Aorta (tissue), 5 donors: ENCODE data around the gene CFAP46. TPM values are rescaled to one million over a fixed set of nuclear protein-coding genes. Genes with fewer than 3 reads are reported as not detected.

ENCODE experiments used
- ATAC-seq: fragments of 200-7000 bp; cut with Tn5 transposase; one replicate; pipeline ENCODE4 v1.9.1; 2022; ENCODE audit warnings: moderate library complexity; ENCODE audit not compliant: low FRiP score
- DNase-seq, 2 donors: peaks; one replicate each; pipeline ENCODE4 v3.0.0-alpha.2; 2020
- H3K27ac ChIP-seq, 2 donors: one replicate each; pipeline ENCODE4 v1.5.1; 2013; ENCODE audit warnings: low read length in 2 of 2, mild to moderate bottlenecking in 2 of 2, moderate library complexity in 2 of 2, control low read depth in 1 of 2, inconsistent platforms in 1 of 2, low read depth in 1 of 2
- H3K27me3 ChIP-seq, 2 donors: one replicate each; pipeline ENCODE4 v1.6.1; 2013; ENCODE audit warnings: control low read depth in 1 of 2, low read length in 1 of 2, mild to moderate bottlenecking in 1 of 2, moderate library complexity in 1 of 2; ENCODE audit not compliant: insufficient read depth in 2 of 2, control insufficient read depth in 1 of 2
- H3K36me3 ChIP-seq, 2 donors: one replicate each; pipeline ENCODE4 v1.6.1; 2013; ENCODE audit warnings: control low read depth in 1 of 2, low read length in 1 of 2, mild to moderate bottlenecking in 1 of 2; ENCODE audit not compliant: insufficient read depth in 2 of 2, control insufficient read depth in 1 of 2
- H3K4me1 ChIP-seq, 2 donors: one replicate each; pipeline ENCODE4 v1.6.1; 2013; ENCODE audit warnings: low read length in 2 of 2, control low read depth in 1 of 2, mild to moderate bottlenecking in 1 of 2, moderate library complexity in 1 of 2; ENCODE audit not compliant: insufficient read depth in 2 of 2, control insufficient read depth in 1 of 2
- H3K4me3 ChIP-seq, 2 donors: one replicate each; pipeline ENCODE4 v1.5.1; 2013; ENCODE audit warnings: low read length in 2 of 2, control low read depth in 1 of 2, mild to moderate bottlenecking in 1 of 2
- H3K9me3 ChIP-seq: one replicate; pipeline ENCODE4 v1.6.1; 2013; ENCODE audit warnings: mild to moderate bottlenecking, low read length; ENCODE audit not compliant: control insufficient read depth
- WGBS, 2 donors: extraction: QIAGEN DNeasy Blood & Tissue Kit; methylation state at CpG; one replicate each; pipeline ENCODE4 v1.1.7; 2013; 5-methylcytosine and 5-hydroxymethylcytosine counted together
- intact Hi-C, 2 donors: fragments of 100-400 bp; cut with DNase I; formaldehyde crosslinking; loops; one replicate each; pipeline versions ENCODE4 v1.14.2 to v1.15.0; 2022
- polyA plus RNA-seq, 2 donors: library from polyadenylated mRNA; stranded (reverse); fragments of 200-250 nt; gene quantifications; one replicate each; pipeline ENCODE4 v1.2.3, GENCODE V29; 2013
- total RNA-seq, 2 donors: library from RNA; stranded (reverse); fragmentation: NEBNext Ultra II Directional; extraction: Animal tissue kit (Norgen Biotek cat#: 25700); gene quantifications; one replicate each; pipeline ENCODE4 v1.2.1, GENCODE V29; 2021
- donor health status: healthy with polysubstance abuse.
- donor health status: Bipolar disorder and iron deficiency.
- donor health status: DM: no; HTN: no; CAD: no.
- donor health status: DM: no; HTN: no; CAD: no.
- donor health status: DM: yes; HTN: yes; CAD: no.

Gene CFAP46
- total and polyA plus RNA-seq, 4 donors = 0.42 TPM; not detected in 3

GRCh38 chr10:132783165-132783939 is 159.0 kb downstream of the CFAP46 start:
- Histone ChIP-seq H3K27me3 (peaks cover 0 to 4% of the 10 kb centered on the region in 2 donors), H3K36me3 (peaks cover 12 to 18% of the 10 kb centered on the region in 2 donors)
- WGBS, 2 donors = 96% methylated on average over 30 of the region's 30 CpGs

GRCh38 chr10:132781556-132781955 is 160.8 kb downstream of the CFAP46 start:
- 96% methylated on average over 20 of the region's 20 CpGs for WGBS, 2 donors

More at GRCh38 chr10:132783165-132783939, 159.0 kb downstream of the CFAP46 start:
- Histone ChIP-seq H3K4me1 (no peaks in the 10 kb centered on the region), H3K9me3 (peaks cover 9% of the 10 kb centered on the region), H3K4me3 (no peak overlapping the region), H3K27ac (no peak overlapping the region)
- ATAC-seq (no peak), DNase-seq (no peak)
- intact Hi-C loops = no loop called here

GRCh38 chr10:132780356-132780755 is 162.0 kb downstream of the CFAP46 start:
- Histone ChIP-seq H3K4me1 (no peaks in the 10 kb centered on the region), H3K9me3 (peaks cover 9% of the 10 kb centered on the region), H3K27me3 (peaks cover 0 to 4% of the 10 kb centered on the region in 2 donors), H3K4me3 (no peak overlapping the region), H3K27ac (no peak overlapping the region), H3K36me3 (peaks cover 12 to 20% of the 10 kb centered on the region in 2 donors)
- ATAC-seq = no peak
- intact Hi-C loops = no loop called here
- 95% methylated on average over 12 of the region's 12 CpGs for WGBS, 2 donors
- DNase-seq = no peak

More at GRCh38 chr10:132781556-132781955, 160.8 kb downstream of the CFAP46 start:
- Histone ChIP-seq H3K4me3 (no peak overlapping the region), H3K27ac (no peak overlapping the region), H3K27me3 (peaks cover 0 to 4% of the 10 kb centered on the region in 2 donors), H3K4me1 (no peaks in the 10 kb centered on the region), H3K9me3 (peaks cover 9% of the 10 kb centered on the region), H3K36me3 (peaks cover 12 to 18% of the 10 kb centered on the region in 2 donors)
- DNase-seq (no peak), ATAC-seq (no peak)
- intact Hi-C loops = no loop called here

- WGBS, 2 donors = 93 to 95% methylated on average over 41 of the region's 41 CpGs
- H3K4me1 ChIP-seq = no peaks in the 10 kb centered on the region
- DNase-seq (no peak), ATAC-seq (no peak)
- no peak overlapping the region for H3K27ac ChIP-seq
- H3K9me3 ChIP-seq = peaks cover 9% of the 10 kb centered on the region
- H3K27me3 ChIP-seq = peaks cover 0 to 4% of the 10 kb centered on the region in 2 donors
- intact Hi-C loops = no loop called here
- H3K4me3 ChIP-seq = no peak overlapping the region
- H3K36me3 ChIP-seq = peaks cover 12 to 20% of the 10 kb centered on the region in 2 donors
Measured at GRCh38 chr10:132779549-132780294, 162.6 kb downstream of the CFAP46 start.

- Histone ChIP-seq H3K4me1 (no peaks in the 10 kb centered on the region), H3K27ac (no peak overlapping the region), H3K36me3 (peaks cover 7 to 20% of the 10 kb centered on the region in 2 donors), H3K27me3 (no peaks in the 10 kb centered on the region), H3K9me3 (peaks cover 8% of the 10 kb centered on the region), H3K4me3 (no peak overlapping the region)
- ATAC-seq = no peak
- DNase-seq = no peak
- WGBS, 2 donors = 96 to 97% methylated on average over 14 of the region's 14 CpGs
- intact Hi-C loops = no loop called here
Measured at GRCh38 chr10:132777441-132777840, 164.9 kb downstream of the CFAP46 start.

- Histone ChIP-seq H3K36me3 (peaks cover 1 to 17% of the 10 kb centered on the region in 2 donors), H3K27me3 (no peaks in the 10 kb centered on the region), H3K27ac (no peak overlapping the region), H3K9me3 (peaks cover 6% of the 10 kb centered on the region), H3K4me3 (no peak overlapping the region), H3K4me1 (no peaks in the 10 kb centered on the region)
- intact Hi-C loops = no loop called here
- ATAC-seq = no peak
- no peak for DNase-seq
- 83 to 90% methylated on average over 15 to 18 of the region's 18 CpGs for WGBS, 2 donors
Measured at GRCh38 chr10:132776821-132777220, 165.5 kb downstream of the CFAP46 start.

- WGBS, 2 donors = 93 to 95% methylated on average over 18 of the region's 18 CpGs
- H3K4me3 ChIP-seq = no peak overlapping the region
- H3K4me1 ChIP-seq = no peaks in the 10 kb centered on the region
- ATAC-seq (no peak), DNase-seq (no peak)
- peaks cover 2% of the 10 kb centered on the region for H3K9me3 ChIP-seq
- H3K36me3 ChIP-seq = peaks cover 0 to 13% of the 10 kb centered on the region in 2 donors
- intact Hi-C loops = no loop called here
- H3K27me3 ChIP-seq = no peaks in the 10 kb centered on the region
- H3K27ac ChIP-seq = no peak overlapping the region
Measured at GRCh38 chr10:132776186-132776585, 166.2 kb downstream of the CFAP46 start.

GRCh38 chr10:132774902-132775863 is 167.2 kb downstream of the CFAP46 start:
- H3K4me3 ChIP-seq = no peak overlapping the region
- H3K4me1 ChIP-seq = no peaks in the 10 kb centered on the region
- intact Hi-C loops = no loop called here
- DNase-seq (no peak), ATAC-seq (no peak)
- H3K9me3 ChIP-seq = no peaks in the 10 kb centered on the region
- WGBS, 2 donors = 79 to 82% methylated on average over 14 to 22 of the region's 22 CpGs
- peaks cover 0 to 10% of the 10 kb centered on the region in 2 donors for H3K36me3 ChIP-seq
- H3K27ac ChIP-seq = no peak overlapping the region
- no peaks in the 10 kb centered on the region for H3K27me3 ChIP-seq
